SK-N-SH (cell line): ENCODE results near the gene PIGZ. TPM values are rescaled to one million over a fixed set of nuclear protein-coding genes. Genes with fewer than 3 reads are reported as not detected.

Experiments
- CTCF ChIA-PET: fragments of 300-600, 350-600 bp; formaldehyde crosslinking; extraction: SDS; loops from one replicate; lab custom pipeline; 2021; lab: Yijun Ruan, JAX
- POLR2A ChIA-PET: fragments of 350-600 bp; sonication (Branson Sonifier 250); formaldehyde crosslinking; extraction: SDS; loops from one replicate; lab custom pipeline; 2020; ENCODE audit warnings: antibody characterized with exemption, inconsistent platforms; lab: Yijun Ruan, JAX
- DNase-seq: peaks from one replicate; pipeline ENCODE4 v3.0.0; 2012
- H2AFZ ChIP-seq: fragments of 200-600 bp; sonication (generic); 2 replicates; pipeline ENCODE4 v1.8.1; 2016; ENCODE audit warnings: antibody characterized with exemption, mild to moderate bottlenecking, low read depth
- H3F3A ChIP-seq: fragments of 200-600 bp; sonication (generic); replicated peaks from 2 replicates; pipeline ENCODE3; 2016; ENCODE audit warnings: antibody characterized with exemption, mild to moderate bottlenecking; ENCODE audit not compliant: insufficient read depth
- H3K27ac ChIP-seq, 2 experiments: fragments of 200-500 bp in 1 of 2; fragments of 200-600 bp in 1 of 2; sonication (Bioruptor generic) in 1 of 2; sonication (generic), shearing (Covaris generic) in 1 of 2; 2 replicates each; pipeline versions ENCODE4 v1.5.1 to v1.6.1; 2014 to 2016; ENCODE audit warnings: low read depth in 2 of 2, inconsistent platforms in 1 of 2, low read length in 1 of 2, mild to moderate bottlenecking in 1 of 2, mixed read lengths in 1 of 2
- H3K27me3 ChIP-seq: fragments of 200-600 bp; sonication (generic), shearing (Covaris generic); 2 replicates; pipeline ENCODE4 v1.6.1; 2016; ENCODE audit warnings: mixed run types; ENCODE audit not compliant: insufficient read depth
- H3K36me3 ChIP-seq, 2 experiments: fragments of 200-500 bp in 1 of 2; fragments of 200-600 bp in 1 of 2; sonication (Bioruptor generic) in 1 of 2; sonication (generic) in 1 of 2; replicated peaks in 1 of 2; 2 replicates each; pipeline versions ENCODE3 to v1.5.1; 2014 to 2016; ENCODE audit warnings: low read length in 1 of 2, mild to moderate bottlenecking in 1 of 2; ENCODE audit not compliant: insufficient read depth in 2 of 2, control insufficient read depth in 1 of 2
- H3K4me1 ChIP-seq, 2 experiments: fragments of 200-500 bp in 1 of 2; fragments of 200-600 bp in 1 of 2; sonication (Bioruptor generic) in 1 of 2; sonication (generic), shearing (Covaris generic) in 1 of 2; 2 replicates each; pipeline versions ENCODE4 v1.5.1 to v1.6.1; 2014 to 2016; ENCODE audit warnings: low read depth in 1 of 2, low read length in 1 of 2, mixed run types in 1 of 2; ENCODE audit not compliant: insufficient read depth in 2 of 2, control insufficient read depth in 1 of 2
- H3K4me2 ChIP-seq: fragments of 200-600 bp; sonication (generic), shearing (Covaris generic); 2 replicates; pipeline ENCODE4 v1.6.1; 2017; ENCODE audit warnings: mixed run types
- H3K4me3 ChIP-seq, 2 experiments: fragments of 200-500 bp in 1 of 2; fragments of 200-600 bp in 1 of 2; sonication (Bioruptor generic) in 1 of 2; sonication (generic), shearing (Covaris generic) in 1 of 2; 2 replicates each; pipeline versions ENCODE4 v1.5.1 to v1.8.1; 2014 to 2016; ENCODE audit warnings: low read depth in 2 of 2, inconsistent platforms in 1 of 2, low read length in 1 of 2, mild to moderate bottlenecking in 1 of 2, mixed read lengths in 1 of 2, moderate library complexity in 1 of 2
- H3K79me2 ChIP-seq: fragments of 200-600 bp; sonication (generic); 2 replicates; pipeline ENCODE4 v1.8.1; 2017; ENCODE audit warnings: mild to moderate bottlenecking; ENCODE audit not compliant: insufficient read depth
- H3K9ac ChIP-seq: fragments of 200-600 bp; sonication (generic); 2 replicates; pipeline ENCODE4 v1.6.1; 2017; ENCODE audit warnings: mixed run types
- H3K9me2 ChIP-seq: fragments of 200-600 bp; sonication (generic); 2 replicates; pipeline ENCODE4 v1.6.1; 2017; ENCODE audit warnings: mixed run types
- H3K9me3 ChIP-seq: fragments of 200-600 bp; sonication (generic); 2 replicates; pipeline ENCODE4 v1.6.1; 2017; ENCODE audit warnings: mixed run types, mild to moderate bottlenecking, moderate library complexity
- H4K20me1 ChIP-seq: fragments of 200-600 bp; sonication (generic); 2 replicates; pipeline ENCODE4 v1.6.1; 2017; ENCODE audit warnings: mild to moderate bottlenecking, mixed run types; ENCODE audit not compliant: insufficient read depth
- CHD2 ChIP-seq: fragments of 150-350 bp; IDR thresholded peaks from 2 replicates; pipeline ENCODE4 v1.6.1; 2018; ENCODE audit warnings: low read length; ENCODE audit not compliant: partially characterized antibody
- ELF1 ChIP-seq: IDR thresholded peaks from 2 replicates; pipeline ENCODE4 v1.4.0; 2012
- EP300 ChIP-seq, 2 experiments: IDR thresholded peaks; 2 replicates each; pipeline versions ENCODE4 v1.4.0 to v1.6.1; 2012; ENCODE audit warnings: borderline replicate concordance in 1 of 2, low read depth in 1 of 2, low read length in 1 of 2
- EZH2phosphoT487 ChIP-seq: fragments of 200-600 bp; sonication (generic); IDR thresholded peaks from 2 replicates; pipeline ENCODE4 v1.6.1; 2017; ENCODE audit warnings: low read depth, mixed run types, mild to moderate bottlenecking, antibody characterized with exemption, moderate library complexity, borderline replicate concordance
- FOSL2 ChIP-seq: IDR thresholded peaks from 2 replicates; pipeline ENCODE4 v1.4.0; 2012; ENCODE audit warnings: low read depth, mild to moderate bottlenecking, moderate library complexity, borderline replicate concordance
- FOXJ3 ChIP-seq: sonication (generic); formaldehyde crosslinking; IDR thresholded peaks from 2 replicates; pipeline ENCODE4 v1.5.1; 2020; ENCODE audit warnings: mild to moderate bottlenecking, missing genetic modification reagents
- GABPA ChIP-seq: IDR thresholded peaks from 2 replicates; pipeline ENCODE4 v1.4.0; 2012; ENCODE audit warnings: low read depth, mild to moderate bottlenecking
- MEF2A ChIP-seq: IDR thresholded peaks from 2 replicates; pipeline ENCODE4 v1.4.0; 2012; ENCODE audit warnings: low read depth, borderline replicate concordance
- NFIC ChIP-seq: IDR thresholded peaks from 2 replicates; pipeline ENCODE4 v1.4.0; 2012; ENCODE audit warnings: borderline replicate concordance
- NRF1 ChIP-seq: IDR thresholded peaks from 2 replicates; pipeline ENCODE4 v1.6.1; 2012; ENCODE audit warnings: low read depth, mild to moderate bottlenecking, low read length
- POLR2AphosphoS5 ChIP-seq: IDR thresholded peaks from 2 replicates; pipeline ENCODE4 v1.6.1; 2012; ENCODE audit warnings: low read depth, low read length
- RAD21 ChIP-seq: IDR thresholded peaks from 2 replicates; pipeline ENCODE4 v1.6.1; 2012; ENCODE audit warnings: mild to moderate bottlenecking, low read length
- RCOR1 ChIP-seq: fragments of 150-350 bp; IDR thresholded peaks from 2 replicates; pipeline ENCODE4 v1.6.1; 2017; ENCODE audit warnings: antibody characterized with exemption, low read length
- RFX5 ChIP-seq: IDR thresholded peaks from 2 replicates; pipeline ENCODE4 v1.6.1; 2012; ENCODE audit warnings: mild to moderate bottlenecking, improper control_type of control experiment, low read length
- TAF1 ChIP-seq: IDR thresholded peaks from 2 replicates; pipeline ENCODE4 v1.6.1; 2012; ENCODE audit warnings: low read depth, mild to moderate bottlenecking, low read length, moderate library complexity, borderline replicate concordance
- TEAD4 ChIP-seq: IDR thresholded peaks from 2 replicates; pipeline ENCODE4 v1.4.0; 2012; ENCODE audit warnings: mild to moderate bottlenecking, borderline replicate concordance; ENCODE audit not compliant: insufficient read depth
- USF2 ChIP-seq: fragments of 150-350 bp; IDR thresholded peaks from 2 replicates; pipeline ENCODE4 v1.6.1; 2017; ENCODE audit warnings: antibody characterized with exemption, low read length, low read depth, borderline replicate concordance
- YY1 ChIP-seq: IDR thresholded peaks from 2 replicates; pipeline ENCODE4 v1.4.0; 2012; ENCODE audit warnings: low read depth, mild to moderate bottlenecking
- ZBTB33 ChIP-seq: IDR thresholded peaks from 2 replicates; pipeline ENCODE4 v1.4.0; 2012; ENCODE audit warnings: low read depth, borderline replicate concordance
- WGBS: methylation state at CpG from one replicate; pipeline ENCODE4 v1.1.6; 2017; ENCODE audit warnings: low lambda C conversion rate; 5-methylcytosine and 5-hydroxymethylcytosine counted together
- polyA plus RNA-seq, 3 experiments: library from polyadenylated mRNA; depleted of rRNA; stranded (reverse); fragments of >200 nt; gene quantifications; 2 replicates each; pipeline ENCODE4 v1.2.3, GENCODE V29; 2012
- TF ChIP-seq, protein P1 (sequence below): IDR thresholded peaks from 2 replicates; pipeline ENCODE4 v1.4.0; 2012; ENCODE audit warnings: low read depth

The PIGZ gene
- polyA plus RNA-seq, 1 of the 3 experiments (the other 2 are of a cell fraction), result 5.0 TPM

GRCh38 chr3:197001106-197001971 is 32.7 kb upstream of the PIGZ start:
- no peak overlapping the region for H3K9ac ChIP-seq
- no peak overlapping the region for H2AFZ ChIP-seq

DNA sequence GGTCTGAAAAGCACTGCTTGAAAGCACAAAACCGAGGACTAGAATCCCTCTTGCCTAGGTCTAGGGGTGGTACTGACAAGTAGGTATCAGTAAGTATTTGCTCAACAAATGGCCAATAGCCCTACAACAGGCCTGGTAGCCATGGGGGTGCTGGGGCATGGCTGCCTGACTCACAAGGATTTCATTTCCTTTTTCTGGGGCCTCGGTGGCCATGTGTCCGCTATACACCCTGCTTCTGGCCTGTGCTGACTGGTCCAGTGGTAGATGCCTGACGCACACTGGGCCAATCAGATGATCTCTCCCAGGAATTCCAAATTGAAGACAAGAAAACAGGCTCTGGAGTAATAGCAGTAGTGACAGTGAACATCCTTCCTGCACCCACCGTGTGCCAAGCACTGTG is 31.6 kb upstream of the PIGZ start:
- Histone ChIP-seq H3F3A (no peaks in the 10 kb centered on the region), H2AFZ (no peak overlapping the region), H3K4me3 (no peak overlapping the region), H3K9ac (no peak overlapping the region), H3K4me1 (peaks cover 0 to 9% of the 10 kb centered on the region in 2 experiments; a peak in 1 of 4 replicates), H3K4me2 (no peak overlapping the region), H3K27me3 (no peaks in the 10 kb centered on the region), H3K79me2 (no peaks in the 10 kb centered on the region), H3K9me2 (no peaks in the 10 kb centered on the region), H3K36me3 (no peaks in the 10 kb centered on the region), H3K27ac (no peak overlapping the region), H3K9me3 (no peaks in the 10 kb centered on the region), H4K20me1 (no peaks in the 10 kb centered on the region)
- 87% methylated on average over 5 of the region's 5 CpGs for WGBS
- POLR2A ChIA-PET, result no interaction called here
- TF ChIP-seq MEF2A, result no peak
- TF ChIP-seq NRF1, result no peak
- no peak for TF ChIP-seq RAD21
- no peak for TF ChIP-seq USF2
- TF ChIP-seq ZBTB33, result no peak
- TF ChIP-seq EZH2phosphoT487, result no peak
- TF ChIP-seq GABPA, result no peak
- TF ChIP-seq YY1, result no peak
- TF ChIP-seq, protein P1, sequence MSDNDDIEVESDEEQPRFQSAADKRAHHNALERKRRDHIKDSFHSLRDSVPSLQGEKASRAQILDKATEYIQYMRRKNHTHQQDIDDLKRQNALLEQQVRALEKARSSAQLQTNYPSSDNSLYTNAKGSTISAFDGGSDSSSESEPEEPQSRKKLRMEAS, result no peak
- TF ChIP-seq EP300 (IDR thresholded peaks at IDR 0.05; ENCODE audit: borderline replicate concordance in 1 of 2, low read depth in 1 of 2, low read length in 1 of 2), result no peak
- TF ChIP-seq TEAD4, result no peak
- TF ChIP-seq CHD2, result no peak
- no peak for DNase-seq
- CTCF ChIA-PET, result interaction anchor here (1.2 to 11.7 kb wide), 3 partner anchors 22 to 188 kb away, joined by 4 to 94 read pairs (median 8); partner anchors contain the start of gene MELTF

More at GRCh38 chr3:197001106-197001971, 32.7 kb upstream of the PIGZ start:
- no peak for DNase-seq
- H4K20me1 ChIP-seq, result no peaks in the 10 kb centered on the region
- H3K79me2 ChIP-seq, result no peaks in the 10 kb centered on the region
- no peak overlapping the region for H3K4me2 ChIP-seq
- H3K27me3 ChIP-seq, result no peaks in the 10 kb centered on the region
- H3K9me2 ChIP-seq, result no peaks in the 10 kb centered on the region
- CTCF ChIA-PET, result interaction anchor here (1.1 to 11.7 kb wide), 4 partner anchors 9 to 187 kb away, joined by 3 to 94 read pairs (median 14); no protein-coding TSS in a partner anchor
- no peak overlapping the region for H3K4me3 ChIP-seq
- H3K27ac ChIP-seq, result no peak overlapping the region
- WGBS, result 100% methylated on average over 18 of the region's 20 CpGs
- H3K9me3 ChIP-seq, result no peaks in the 10 kb centered on the region
- peaks cover 0 to 9% of the 10 kb centered on the region in 2 experiments; a peak in 1 of 4 replicates for H3K4me1 ChIP-seq
- no peaks in the 10 kb centered on the region for H3F3A ChIP-seq
- no peaks in the 10 kb centered on the region for H3K36me3 ChIP-seq
- POLR2A ChIA-PET, result no interaction called here
- no peak for TF ChIP-seq RAD21
- TF ChIP-seq NFIC, result no peak
- TF ChIP-seq TAF1, result no peak
- no peak for TF ChIP-seq FOSL2
- no peak for TF ChIP-seq POLR2AphosphoS5
- no peak for TF ChIP-seq FOXJ3 (CRISPR knock-in tag)
- TF ChIP-seq RCOR1, result no peak
- TF ChIP-seq MEF2A, result no peak
- no peak for TF ChIP-seq RFX5
- no peak for TF ChIP-seq TEAD4
- no peak for TF ChIP-seq ELF1
- no peak for TF ChIP-seq GABPA
- TF ChIP-seq, protein P1, result no peak
- no peak for TF ChIP-seq NRF1
